EL (cell line): ENCODE data around the gene ADAM33.

Source experiments
- DNase-seq: peaks from one replicate; pipeline ENCODE4 v3.0.0-alpha.2; 2016

The ADAM33 gene

GRCh38 chr20:3645309-3646066 is 36.3 kb downstream of the ADAM33 start:
- no peak for DNase-seq

- no peak for DNase-seq
These were observed 41.6 kb downstream of the ADAM33 start for GRCh38 chr20:3640259-3640658.

GRCh38 chr20:3635346-3635745 is 46.5 kb downstream of the ADAM33 start:
- DNase-seq, result no peak

GRCh38 chr20:3633913-3634478 is 47.8 kb downstream of the ADAM33 start:
- DNase-seq, result no peak

- no peak for DNase-seq
These were observed 49.4 kb downstream of the ADAM33 start for GRCh38 chr20:3632311-3633004.

GRCh38 chr20:3631534-3631933 is 50.3 kb downstream of the ADAM33 start:
- DNase-seq, result no peak

- DNase-seq, result no peak
These were observed 51.4 kb downstream of the ADAM33 start for GRCh38 chr20:3630429-3630828.

- no peak for DNase-seq
These were observed 51.9 kb downstream of the ADAM33 start for GRCh38 chr20:3629893-3630292.

GRCh38 chr20:3628502-3629314 is 53.1 kb downstream of the ADAM33 start:
- DNase-seq, result no peak

- no peak for DNase-seq
These were observed 54.3 kb downstream of the ADAM33 start for GRCh38 chr20:3627476-3627875.

GRCh38 chr20:3622406-3622805 is 59.4 kb downstream of the ADAM33 start:
- no peak for DNase-seq

- DNase-seq, result no peak
These were observed 60.7 kb downstream of the ADAM33 start for GRCh38 chr20:3621111-3621510.
